Nephron progenitor cell (in vitro differentiated cells): ENCODE measurements around the gene CPNE9.

ENCODE experiments used
- DNase-seq: peaks from one replicate; pipeline ENCODE4 v3.0.0; 2021
- H3K27ac Mint-ChIP-seq: 2 replicates; pipeline ENCODE4 v1.8.0; 2021; ENCODE audit warnings: mild to moderate bottlenecking, moderate library complexity, mixed read lengths
- H3K27me3 Mint-ChIP-seq: 2 replicates; pipeline ENCODE4 v1.8.0; 2021; ENCODE audit warnings: mild to moderate bottlenecking, low read depth, mixed read lengths; ENCODE audit not compliant: poor library complexity
- H3K36me3 Mint-ChIP-seq: 2 replicates; pipeline ENCODE4 v1.8.0; 2021; ENCODE audit warnings: low read depth, mixed read lengths
- H3K4me1 Mint-ChIP-seq: 2 replicates; pipeline ENCODE4 v1.8.0; 2021; ENCODE audit warnings: mixed read lengths
- H3K4me3 Mint-ChIP-seq: 2 replicates; pipeline ENCODE4 v1.8.0; 2021; ENCODE audit warnings: mild to moderate bottlenecking, moderate library complexity, mixed read lengths
- H3K9me3 Mint-ChIP-seq: 2 replicates; pipeline ENCODE4 v1.8.0; 2021; ENCODE audit warnings: mild to moderate bottlenecking, moderate library complexity, mixed read lengths
- CTCF ChIP-seq: fragments of 200-600 bp; sonication (generic); IDR thresholded peaks from 2 replicates; pipeline ENCODE4 v1.5.0; 2021; ENCODE audit warnings: antibody characterized with exemption

The CPNE9 gene

DNA sequence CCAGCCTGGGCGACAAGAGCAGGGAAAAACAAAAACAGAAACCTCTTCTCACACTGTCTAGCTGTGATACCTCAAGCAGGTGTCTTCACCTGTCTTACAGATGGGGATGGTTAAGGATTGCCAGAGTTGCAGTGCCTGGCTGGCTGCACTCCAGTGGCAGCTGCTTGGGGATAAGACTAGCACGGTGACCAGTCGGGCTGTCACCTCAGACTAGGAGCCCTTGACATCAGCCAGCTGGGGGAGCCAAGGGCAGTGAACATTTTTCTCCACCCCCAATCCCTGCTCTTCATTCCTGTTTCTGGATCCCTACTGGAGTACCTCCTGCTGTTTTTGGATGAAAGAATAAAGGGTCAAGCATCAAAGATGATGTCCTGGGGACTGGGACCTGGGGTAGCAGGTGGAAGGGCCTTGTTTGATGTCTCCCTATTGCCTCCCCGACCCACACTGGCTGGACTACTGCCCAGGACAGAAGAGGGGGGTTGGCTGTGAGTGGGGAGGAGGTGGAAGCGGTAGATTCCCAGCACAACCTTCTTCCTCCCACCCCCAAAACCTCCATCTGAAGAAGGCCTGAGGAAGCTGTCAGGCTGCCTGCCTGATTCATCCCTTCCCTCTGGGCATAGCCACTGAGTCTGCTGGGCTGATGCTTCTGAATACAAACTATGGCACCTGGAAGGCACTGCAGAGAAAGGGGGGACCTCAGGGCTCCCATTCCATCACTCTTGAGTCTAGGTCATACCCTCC, 7.0 kb upstream of the CPNE9 start:
- Mint-ChIP-seq H3K27me3 (peaks cover 5% of the 10 kb centered on the region), H3K27ac (no peak overlapping the region), H3K4me3 (no peak overlapping the region), H3K4me1 (peaks cover 14% of the 10 kb centered on the region), H3K9me3 (no peaks in the 10 kb centered on the region), H3K36me3 (peaks cover 26% of the 10 kb centered on the region)
- DNase-seq, result no peak
- no peak for TF ChIP-seq CTCF

- H3K27ac Mint-ChIP-seq, result no peak overlapping the region
- no peak for TF ChIP-seq CTCF
- peaks cover 17% of the 10 kb centered on the region for H3K27me3 Mint-ChIP-seq
- H3K4me3 Mint-ChIP-seq, result no peak overlapping the region
- H3K4me1 Mint-ChIP-seq, result peaks cover 14% of the 10 kb centered on the region
- H3K36me3 Mint-ChIP-seq, result peaks cover 32% of the 10 kb centered on the region
- no peaks in the 10 kb centered on the region for H3K9me3 Mint-ChIP-seq
- DNase-seq, result no peak
These were observed 5.7 kb upstream of the CPNE9 start for GRCh38 chr3:9697892-9698291.

GRCh38 chr3:9698293-9698692, 5.3 kb upstream of the CPNE9 start:
- Mint-ChIP-seq H3K36me3 (peaks cover 28% of the 10 kb centered on the region), H3K27ac (no peak overlapping the region), H3K27me3 (peaks cover 21% of the 10 kb centered on the region), H3K9me3 (no peaks in the 10 kb centered on the region), H3K4me3 (no peak overlapping the region), H3K4me1 (peaks cover 14% of the 10 kb centered on the region)
- DNase-seq, result no peak
- TF ChIP-seq CTCF, result no peak

DNA sequence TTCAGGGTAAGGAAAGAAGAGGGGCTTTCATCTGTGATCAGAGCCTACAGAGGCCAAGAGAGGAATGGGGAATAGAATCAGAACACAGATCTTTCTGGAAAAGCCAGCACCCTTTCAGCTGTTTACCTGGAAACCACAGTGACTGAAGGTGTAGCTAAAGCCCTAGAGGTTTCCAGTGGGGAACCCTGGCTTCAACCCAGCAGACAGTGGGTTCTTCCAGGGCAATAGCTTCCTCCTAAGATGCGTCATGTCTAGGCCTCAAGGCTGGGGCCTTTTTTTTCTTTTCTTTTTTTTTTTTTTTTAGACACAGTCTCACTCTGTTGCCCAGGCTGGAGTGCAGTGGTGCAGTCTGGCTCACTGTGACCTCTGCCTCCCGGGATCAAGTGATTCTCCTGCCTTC, 3.1 kb upstream of the CPNE9 start:
- Mint-ChIP-seq H3K27ac (no peak overlapping the region), H3K4me1 (peaks cover 11% of the 10 kb centered on the region), H3K27me3 (peaks cover 43% of the 10 kb centered on the region), H3K4me3 (no peak overlapping the region), H3K9me3 (no peaks in the 10 kb centered on the region), H3K36me3 (peaks cover 21% of the 10 kb centered on the region)
- TF ChIP-seq CTCF, result no peak
- DNase-seq, result no peak

DNA sequence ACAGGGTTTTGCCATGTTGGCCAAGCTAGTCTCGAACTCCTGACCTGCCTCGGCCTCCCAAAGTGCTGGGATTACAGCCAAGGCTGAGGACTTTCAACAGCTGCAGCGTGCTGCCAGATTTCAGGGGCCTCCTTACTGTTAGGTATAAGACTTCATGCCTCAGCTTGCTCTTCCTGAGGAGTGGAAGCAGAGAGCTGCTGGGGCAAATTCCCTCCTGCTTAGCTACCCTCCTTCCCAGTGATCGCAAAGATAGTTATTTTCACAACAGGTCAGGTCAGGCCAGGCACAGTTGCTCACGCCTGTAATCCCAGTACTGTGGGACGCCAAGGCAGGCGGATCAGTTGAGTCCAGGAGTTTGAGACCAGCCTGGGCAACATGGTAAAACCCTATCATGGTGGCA, 2.6 kb upstream of the CPNE9 start:
- H3K9me3 Mint-ChIP-seq, result no peaks in the 10 kb centered on the region
- DNase-seq, result no peak
- H3K27me3 Mint-ChIP-seq, result peaks cover 48% of the 10 kb centered on the region
- peaks cover 7% of the 10 kb centered on the region for H3K4me1 Mint-ChIP-seq
- no peak overlapping the region for H3K4me3 Mint-ChIP-seq
- no peak overlapping the region for H3K27ac Mint-ChIP-seq
- TF ChIP-seq CTCF, result no peak
- H3K36me3 Mint-ChIP-seq, result peaks cover 21% of the 10 kb centered on the region

- H3K27me3 Mint-ChIP-seq, result peaks cover 55% of the 10 kb centered on the region
- H3K9me3 Mint-ChIP-seq, result no peaks in the 10 kb centered on the region
- no peak overlapping the region for H3K27ac Mint-ChIP-seq
- peaks cover 21% of the 10 kb centered on the region for H3K36me3 Mint-ChIP-seq
- no peak for DNase-seq
- TF ChIP-seq CTCF, result no peak
- H3K4me3 Mint-ChIP-seq, result no peak overlapping the region
- peaks cover 4% of the 10 kb centered on the region for H3K4me1 Mint-ChIP-seq
These were observed 1.9 kb upstream of the CPNE9 start for GRCh38 chr3:9701711-9702110.
